MM.1S (cell line): ENCODE data around the gene OVCH1.

Source experiments
- CTCF ChIP-seq: fragments of 300-600 bp; sonication (generic); IDR thresholded peaks from 2 replicates; pipeline ENCODE4 v1.5.1; 2016; ENCODE audit warnings: antibody characterized with exemption, low read length, mixed read lengths
- EZH2 ChIP-seq: fragments of 300-600 bp; sonication (generic); optimal IDR thresholded peaks from 2 replicates; pipeline ENCODE3; 2017; ENCODE audit warnings: low read depth, mild to moderate bottlenecking, antibody characterized with exemption, low read length, mixed read lengths
- EZH2phosphoT487 ChIP-seq: fragments of 300-600 bp; sonication (generic); IDR thresholded peaks from 2 replicates; pipeline ENCODE4 v1.6.1; 2018; ENCODE audit warnings: antibody characterized with exemption, low read length

- TF ChIP-seq EZH2 (no peak), CTCF (no peak), EZH2phosphoT487 (no peak)
Measured at GRCh38 chr12:29429999-29430715, 67.3 kb downstream of the OVCH1 start.
